ENCODE results near the gene EIF4E1B.
A peak's percentile ranks its signal among the peaks of the same experiment; 100 is the strongest.

EIF4E1B gene

DNA sequence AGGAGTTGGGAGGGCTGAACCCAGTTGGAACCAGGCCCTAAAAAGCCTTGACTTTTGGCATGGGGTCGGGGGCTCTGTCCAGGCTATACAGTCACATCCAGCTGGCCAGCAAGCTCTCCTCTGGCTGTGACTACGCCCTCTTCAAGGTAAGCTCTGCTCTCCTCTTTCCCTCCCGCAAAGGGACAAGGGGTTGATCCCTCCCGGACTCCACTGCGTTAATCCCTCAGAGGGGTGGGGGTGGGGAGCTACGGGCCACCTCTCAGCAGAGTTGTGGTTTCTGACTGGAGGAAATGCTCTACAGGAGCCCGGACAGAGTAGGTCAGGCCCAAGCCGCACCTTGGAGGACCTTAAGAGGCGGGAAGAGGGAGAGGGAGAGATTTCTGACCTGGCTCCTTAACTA is 13.8 kb downstream of the EIF4E1B start:
- H3K27ac Mint-ChIP-seq, result no peak overlapping the region
- H3K4me1 Mint-ChIP-seq (ENCODE audit: low read depth), result peaks cover 25% of the 10 kb centered on the region
- no peak overlapping the region for H3K4me3 Mint-ChIP-seq
- H3K9me3 Mint-ChIP-seq, result no peaks in the 10 kb centered on the region
- no peaks in the 10 kb centered on the region for H3K27me3 Mint-ChIP-seq
- H3K36me3 Mint-ChIP-seq (ENCODE audit: low read depth), result no peaks in the 10 kb centered on the region

DNA sequence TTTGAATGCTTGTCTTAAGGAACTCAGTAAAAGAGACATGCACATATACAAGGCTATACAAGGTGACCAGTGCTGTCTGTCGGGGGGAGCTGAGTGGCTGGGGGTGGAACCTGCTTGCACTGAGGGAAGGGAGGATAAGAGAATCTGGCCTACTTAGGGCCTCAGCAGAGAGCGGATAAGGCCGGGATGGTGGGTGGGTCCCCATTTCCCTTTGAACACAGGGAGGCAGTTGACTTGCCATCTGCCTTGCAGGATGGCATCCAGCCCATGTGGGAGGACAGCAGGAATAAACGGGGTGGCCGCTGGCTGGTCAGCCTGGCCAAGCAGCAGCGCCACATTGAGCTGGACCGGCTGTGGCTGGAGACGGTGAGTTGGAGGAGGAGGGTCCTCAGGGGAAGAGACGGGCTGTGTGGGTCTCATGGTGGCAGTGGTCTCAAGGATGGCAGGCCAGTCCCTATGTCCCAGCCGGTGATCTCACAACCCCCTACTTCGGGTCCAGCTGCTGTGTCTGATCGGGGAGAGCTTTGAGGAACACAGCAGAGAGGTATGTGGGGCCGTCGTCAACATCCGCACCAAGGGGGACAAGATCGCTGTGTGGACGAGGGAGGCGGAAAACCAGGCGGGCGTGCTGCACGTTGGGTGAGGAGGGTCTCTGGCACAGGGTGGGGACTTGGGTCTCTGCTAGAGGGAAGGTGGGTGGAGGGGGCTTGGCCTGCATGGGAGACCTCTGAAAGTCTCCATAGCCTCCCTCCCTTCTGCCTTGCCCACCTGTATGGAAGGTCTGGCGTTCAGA is 14.6 kb downstream of the EIF4E1B start:
- H3K4me3 Mint-ChIP-seq, result no peak overlapping the region
- H3K9me3 Mint-ChIP-seq, result no peaks in the 10 kb centered on the region
- no peaks in the 10 kb centered on the region for H3K27me3 Mint-ChIP-seq
- no peak overlapping the region for H3K27ac Mint-ChIP-seq
- no peaks in the 10 kb centered on the region for H3K36me3 Mint-ChIP-seq (ENCODE audit: low read depth)
- peaks cover 33% of the 10 kb centered on the region for H3K4me1 Mint-ChIP-seq (ENCODE audit: low read depth)

DNA sequence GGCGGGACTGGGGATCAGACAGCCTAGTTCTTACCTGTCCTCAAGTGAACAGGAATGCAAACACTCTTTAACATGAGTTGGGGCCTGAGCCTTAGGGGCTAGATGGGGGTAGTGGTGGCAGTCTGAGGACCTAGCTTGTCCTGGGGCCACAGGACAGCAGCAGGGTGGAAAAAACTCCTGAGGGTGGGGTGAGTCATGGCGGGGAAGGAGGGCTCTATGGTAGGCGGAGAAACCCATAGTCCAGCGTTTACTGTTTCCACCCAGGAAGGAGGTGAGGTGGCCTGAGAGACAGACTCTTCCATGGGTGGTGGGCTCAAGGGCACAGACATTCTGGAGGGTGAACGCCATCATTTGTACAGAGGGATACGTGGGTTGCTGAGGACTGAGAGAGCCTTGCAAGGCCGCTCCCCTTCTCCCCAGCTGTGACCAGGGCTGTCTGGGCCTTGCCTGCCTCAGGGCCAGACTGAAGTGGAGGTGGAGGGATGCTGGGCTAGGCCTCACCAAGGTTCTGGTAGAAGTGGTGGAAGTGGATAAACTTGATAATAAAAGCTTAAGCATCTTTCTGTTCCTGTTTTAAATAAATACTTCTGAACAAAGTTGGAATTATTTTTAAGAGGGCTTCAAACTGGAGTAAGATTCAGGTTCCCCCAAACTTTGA is 15.7 kb downstream of the EIF4E1B start:
- Mint-ChIP-seq H3K27me3 (no peaks in the 10 kb centered on the region), H3K4me1 (ENCODE audit: low read depth) (peaks cover 43% of the 10 kb centered on the region), H3K4me3 (peak overlapping the region; percentile 87), H3K27ac (peak overlapping the region; percentile 95), H3K36me3 (ENCODE audit: low read depth) (no peaks in the 10 kb centered on the region), H3K9me3 (no peaks in the 10 kb centered on the region)

DNA sequence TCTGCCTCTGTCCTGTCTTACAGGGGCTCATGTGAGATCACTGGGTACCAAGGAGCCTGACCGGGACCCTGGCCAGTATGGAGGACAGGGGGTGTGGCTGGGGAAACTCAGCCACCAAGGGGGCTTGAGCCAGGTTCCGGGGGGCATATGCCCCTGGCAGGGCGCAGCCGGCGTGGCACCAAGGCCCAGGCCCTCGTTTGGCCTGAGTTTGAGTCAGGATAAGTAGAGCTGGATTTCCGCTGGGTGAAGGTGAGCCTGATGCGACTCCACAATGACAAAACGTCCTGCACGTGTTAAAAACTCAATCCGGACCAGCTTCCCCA is 16.2 kb downstream of the EIF4E1B start:
- Mint-ChIP-seq H3K27me3 (no peaks in the 10 kb centered on the region), H3K9me3 (no peaks in the 10 kb centered on the region), H3K4me3 (peak overlapping the region; percentile 87), H3K4me1 (ENCODE audit: low read depth) (peaks cover 46% of the 10 kb centered on the region), H3K36me3 (ENCODE audit: low read depth) (no peaks in the 10 kb centered on the region), H3K27ac (peak overlapping the region; percentile 95)

DNA sequence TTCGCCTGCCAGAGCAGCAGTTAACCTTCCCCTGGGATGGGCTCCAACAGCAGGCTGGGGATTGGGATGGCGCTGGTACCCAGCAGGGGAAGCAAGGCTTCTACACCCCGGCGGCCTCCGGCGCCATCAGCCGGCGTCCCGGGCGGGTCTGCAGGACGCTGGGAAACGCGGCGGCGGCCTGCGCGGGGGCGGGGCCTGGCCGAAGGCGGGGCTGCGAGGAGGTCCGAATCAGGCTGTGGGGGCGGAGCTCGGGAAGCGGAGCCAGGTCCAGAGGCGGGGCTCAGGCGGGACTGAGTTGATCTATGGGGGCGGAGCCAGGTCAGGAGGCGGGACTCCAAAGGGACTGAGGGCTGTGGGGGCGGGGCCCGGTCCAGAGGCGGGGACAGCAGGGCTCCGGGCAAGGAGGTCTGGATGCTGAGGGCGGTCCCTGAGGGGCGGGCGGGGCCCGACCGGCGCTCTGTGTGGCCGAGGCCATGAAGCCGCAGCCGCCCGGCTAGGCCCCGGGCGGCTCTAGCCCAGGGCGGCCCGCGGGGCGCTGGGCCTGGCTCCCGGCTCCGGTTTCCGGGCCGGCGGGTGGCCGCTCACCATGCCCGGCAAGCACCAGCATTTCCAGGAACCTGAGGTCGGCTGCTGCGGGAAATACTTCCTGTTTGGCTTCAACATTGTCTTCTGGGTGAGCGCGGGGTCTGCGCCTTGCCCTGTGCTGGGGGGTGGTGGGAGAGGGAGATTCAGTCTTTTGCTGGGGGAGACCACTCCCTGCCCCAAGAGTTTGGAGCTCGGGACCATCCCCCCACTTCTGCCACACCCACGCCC is 16.8 kb downstream of the EIF4E1B start, which contains the start of gene TSPAN17:
Gene TSPAN17, plus strand, starts transcription at position 455 of the 813 bp plus-strand sequence. Its CDS starts 132 bp downstream, at position 587.
- Mint-ChIP-seq H3K4me1 (ENCODE audit: low read depth) (peaks cover 52% of the 10 kb centered on the region), H3K9me3 (no peaks in the 10 kb centered on the region), H3K36me3 (ENCODE audit: low read depth) (no peaks in the 10 kb centered on the region), H3K4me3 (peak within 1 kb of the TSS; percentile 87), H3K27ac (peak within 1 kb of the TSS; percentile 95), H3K27me3 (no peaks in the 10 kb centered on the region)

DNA sequence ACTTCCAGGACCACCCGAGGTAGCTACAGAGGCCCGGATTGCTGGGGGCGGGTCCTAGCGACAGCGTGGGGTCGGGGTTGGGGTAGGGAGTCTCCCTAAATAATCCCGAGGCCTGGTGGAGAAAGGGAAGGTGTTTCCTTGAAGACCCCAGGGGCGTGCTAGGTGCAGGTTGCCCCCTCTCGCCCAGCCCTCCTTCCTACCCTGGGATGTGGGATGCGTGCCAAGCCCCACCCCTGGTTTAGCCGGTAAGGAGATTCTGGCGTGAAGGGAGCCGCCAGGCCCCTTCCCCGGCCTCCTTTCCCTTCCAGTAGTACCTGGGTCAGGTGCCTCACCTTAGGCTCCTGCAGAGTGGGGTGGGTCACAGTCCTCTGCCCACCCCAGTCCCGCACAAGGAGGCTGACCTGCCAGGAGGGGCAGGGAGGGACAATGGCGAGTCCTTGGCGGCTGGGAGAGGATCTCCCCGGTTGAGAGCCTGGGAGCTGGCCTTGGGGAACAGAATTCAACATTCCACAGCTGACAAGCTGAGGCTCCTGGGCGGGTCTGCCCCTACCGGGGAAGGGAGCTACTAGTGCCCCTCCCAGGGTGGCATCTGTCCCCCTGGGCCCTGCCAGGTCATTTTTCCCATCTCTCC is 17.5 kb downstream of the EIF4E1B start:
- Mint-ChIP-seq H3K36me3 (ENCODE audit: low read depth) (no peaks in the 10 kb centered on the region), H3K9me3 (no peaks in the 10 kb centered on the region), H3K27ac (no peak overlapping the region), H3K4me1 (ENCODE audit: low read depth) (peaks cover 59% of the 10 kb centered on the region), H3K4me3 (peak overlapping the region; percentile 87), H3K27me3 (no peaks in the 10 kb centered on the region)

DNA sequence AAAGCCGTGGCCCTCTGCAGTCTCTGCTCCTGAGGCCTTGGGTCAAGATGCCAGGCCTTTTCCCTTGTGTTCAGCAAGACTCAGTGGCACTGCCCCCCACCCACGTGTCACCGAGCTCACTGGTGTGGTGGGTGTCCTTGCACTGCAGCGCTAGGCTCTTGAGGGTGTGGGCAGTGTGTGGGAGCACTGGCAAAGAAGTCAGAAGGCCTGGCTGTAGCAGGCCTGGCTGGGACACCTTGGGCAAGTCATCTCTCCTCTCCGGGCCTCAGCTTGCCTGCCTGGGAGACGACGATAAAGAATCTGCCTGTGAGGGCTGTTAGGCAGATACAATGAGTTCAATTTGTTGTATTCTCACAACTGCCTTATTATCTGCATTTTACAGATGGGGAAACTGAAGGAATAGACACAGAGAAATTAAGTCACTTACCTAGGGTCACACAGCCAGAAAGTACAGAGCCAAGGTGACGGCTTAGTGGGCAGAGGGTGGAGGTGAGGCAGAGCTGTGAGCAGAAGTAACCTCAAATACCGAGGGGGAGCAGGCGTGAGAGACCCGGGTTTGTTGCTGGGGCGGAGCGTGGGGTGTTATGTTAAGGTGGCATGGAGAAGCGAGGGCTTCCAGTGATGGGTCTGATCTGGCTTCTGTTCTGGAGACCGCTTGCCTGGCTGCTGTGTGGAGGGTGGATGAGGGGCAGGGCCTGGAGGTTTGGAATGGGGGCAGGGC is 18.2 kb downstream of the EIF4E1B start:
- Mint-ChIP-seq H3K4me1 (ENCODE audit: low read depth) (peaks cover 66% of the 10 kb centered on the region), H3K4me3 (peak overlapping the region; percentile 87), H3K27ac (peak overlapping the region; percentile 50), H3K9me3 (no peaks in the 10 kb centered on the region), H3K27me3 (no peaks in the 10 kb centered on the region), H3K36me3 (ENCODE audit: low read depth) (peaks cover 6% of the 10 kb centered on the region)

DNA sequence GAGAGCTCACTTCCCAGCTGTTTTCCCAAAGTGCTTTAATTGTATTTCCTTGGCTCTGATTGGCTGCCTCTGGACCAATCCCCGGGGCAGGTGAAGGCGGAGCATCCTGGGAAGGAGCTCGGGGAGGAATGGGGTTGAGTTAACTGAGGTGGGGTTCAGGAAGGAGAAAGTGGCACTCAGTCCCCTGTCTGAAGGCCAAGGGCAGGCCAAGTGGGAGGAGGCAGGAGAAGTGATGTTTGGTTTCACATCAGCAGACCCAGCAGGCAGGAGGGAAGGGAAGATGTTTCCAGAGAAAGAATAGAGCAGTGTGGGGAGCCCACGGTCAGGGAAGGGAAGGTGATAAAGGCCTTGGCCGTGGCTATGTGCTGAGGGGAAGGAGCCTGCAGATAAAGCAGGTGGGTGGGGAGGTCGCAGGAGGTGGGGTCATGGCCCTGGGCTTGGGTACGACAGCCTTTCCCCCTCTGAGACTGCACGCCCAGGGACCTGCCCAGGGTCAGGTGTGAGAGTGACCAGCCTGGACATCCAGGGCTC is 19.9 kb downstream of the EIF4E1B start:
- H3K9me3 Mint-ChIP-seq, result no peaks in the 10 kb centered on the region
- H3K27ac Mint-ChIP-seq, result no peak overlapping the region
- no peaks in the 10 kb centered on the region for H3K27me3 Mint-ChIP-seq
- peaks cover 14% of the 10 kb centered on the region for H3K36me3 Mint-ChIP-seq (ENCODE audit: low read depth)
- no peak overlapping the region for H3K4me3 Mint-ChIP-seq
- H3K4me1 Mint-ChIP-seq (ENCODE audit: low read depth), result peaks cover 80% of the 10 kb centered on the region

DNA sequence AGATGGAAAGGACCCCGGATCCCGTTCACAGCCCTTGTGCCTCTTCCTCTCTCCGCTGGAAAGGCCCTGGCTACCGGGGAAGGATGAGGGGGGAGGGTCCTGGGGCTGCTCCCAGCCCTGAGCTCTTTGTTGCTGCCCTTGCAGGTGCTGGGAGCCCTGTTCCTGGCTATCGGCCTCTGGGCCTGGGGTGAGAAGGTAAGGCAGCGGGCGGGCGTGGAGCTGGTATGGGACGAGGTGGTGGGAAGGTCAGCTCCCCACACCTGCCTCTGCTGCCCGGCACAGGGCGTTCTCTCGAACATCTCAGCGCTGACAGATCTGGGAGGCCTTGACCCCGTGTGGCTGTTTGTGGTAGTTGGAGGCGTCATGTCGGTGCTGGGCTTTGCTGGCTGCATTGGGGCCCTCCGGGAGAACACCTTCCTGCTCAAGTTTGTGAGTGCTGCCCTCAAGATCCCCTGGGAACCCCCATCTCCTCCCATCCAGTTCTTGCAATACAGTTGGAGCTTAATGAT is 21.1 kb downstream of the EIF4E1B start:
- Mint-ChIP-seq H3K27me3 (no peaks in the 10 kb centered on the region), H3K36me3 (ENCODE audit: low read depth) (peaks cover 15% of the 10 kb centered on the region), H3K4me1 (ENCODE audit: low read depth) (peaks cover 71% of the 10 kb centered on the region), H3K4me3 (no peak overlapping the region), H3K9me3 (no peaks in the 10 kb centered on the region), H3K27ac (no peak overlapping the region)

DNA sequence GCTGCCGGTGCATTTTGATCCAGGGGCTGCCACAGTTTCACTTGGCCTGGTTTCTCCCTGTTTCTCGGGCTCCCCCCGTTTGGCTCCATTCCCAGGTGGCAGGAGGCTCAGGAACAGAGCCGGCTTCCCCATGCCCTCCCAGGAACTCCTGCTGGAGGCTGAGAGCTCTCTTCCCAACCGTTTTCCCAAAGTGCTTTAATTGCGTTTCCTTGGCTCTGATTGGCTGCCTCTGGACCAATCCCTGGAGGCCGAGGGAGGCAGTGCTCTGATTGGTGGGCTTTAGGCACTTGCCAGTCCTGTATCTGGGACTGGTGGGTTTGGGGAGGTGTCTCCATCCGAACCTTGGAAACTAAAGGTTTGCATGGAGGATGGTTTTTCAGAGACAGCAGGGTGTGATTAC is 21.7 kb downstream of the EIF4E1B start:
- Mint-ChIP-seq H3K4me3 (no peak overlapping the region), H3K27ac (no peak overlapping the region), H3K36me3 (ENCODE audit: low read depth) (peaks cover 15% of the 10 kb centered on the region), H3K27me3 (no peaks in the 10 kb centered on the region), H3K9me3 (no peaks in the 10 kb centered on the region), H3K4me1 (ENCODE audit: low read depth) (peaks cover 67% of the 10 kb centered on the region)

DNA sequence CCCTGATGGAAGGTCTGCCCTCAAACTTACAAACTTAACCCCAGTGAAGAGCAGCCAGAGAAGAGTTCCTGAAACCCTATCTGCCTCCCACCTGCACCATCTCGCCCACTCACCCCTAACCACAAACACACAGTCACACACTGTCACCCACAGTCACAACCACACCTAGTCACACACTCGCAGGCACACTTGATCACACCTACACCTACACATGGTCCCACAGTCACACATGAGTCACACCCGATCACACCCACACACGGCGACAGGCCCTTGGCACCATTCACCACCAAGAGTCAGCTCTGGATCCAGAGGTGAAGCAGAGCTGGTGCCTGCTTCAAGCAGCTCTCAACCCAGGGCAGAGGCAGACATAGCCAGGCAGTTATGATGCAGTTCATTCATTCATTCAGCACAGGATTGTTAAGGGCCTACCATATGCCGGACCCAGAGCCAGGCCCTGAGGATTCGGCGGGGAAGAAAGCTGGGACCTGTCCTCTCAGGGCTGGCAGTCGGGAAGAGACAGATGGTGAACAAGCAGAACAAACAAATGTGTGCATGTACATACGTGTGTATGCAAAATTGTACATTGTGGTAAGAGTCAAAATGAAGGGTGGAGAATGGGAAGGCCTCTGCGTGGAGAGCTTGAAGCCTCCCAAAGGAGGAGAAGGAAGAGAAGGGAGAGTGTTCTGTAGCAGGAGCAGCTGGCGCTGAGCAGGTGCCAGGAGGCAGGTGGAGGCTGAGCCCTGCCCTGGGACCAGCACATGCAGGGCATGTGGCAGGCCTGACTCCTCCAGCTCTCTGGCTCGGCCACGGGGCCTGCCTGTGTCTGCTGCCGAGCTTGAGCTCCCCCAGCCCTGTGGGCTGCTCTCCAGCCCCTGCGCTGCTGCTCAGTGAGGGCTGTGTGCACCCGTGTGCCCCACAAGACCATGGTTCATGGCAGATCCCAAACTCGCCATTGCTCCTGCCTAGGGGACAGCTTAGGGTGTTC is 23.2 kb downstream of the EIF4E1B start:
- Mint-ChIP-seq H3K9me3 (no peaks in the 10 kb centered on the region), H3K27ac (peak overlapping the region; percentile 79), H3K27me3 (no peaks in the 10 kb centered on the region), H3K4me3 (peak overlapping the region; percentile 46), H3K36me3 (ENCODE audit: low read depth) (peaks cover 15% of the 10 kb centered on the region), H3K4me1 (ENCODE audit: low read depth) (peaks cover 70% of the 10 kb centered on the region)

DNA sequence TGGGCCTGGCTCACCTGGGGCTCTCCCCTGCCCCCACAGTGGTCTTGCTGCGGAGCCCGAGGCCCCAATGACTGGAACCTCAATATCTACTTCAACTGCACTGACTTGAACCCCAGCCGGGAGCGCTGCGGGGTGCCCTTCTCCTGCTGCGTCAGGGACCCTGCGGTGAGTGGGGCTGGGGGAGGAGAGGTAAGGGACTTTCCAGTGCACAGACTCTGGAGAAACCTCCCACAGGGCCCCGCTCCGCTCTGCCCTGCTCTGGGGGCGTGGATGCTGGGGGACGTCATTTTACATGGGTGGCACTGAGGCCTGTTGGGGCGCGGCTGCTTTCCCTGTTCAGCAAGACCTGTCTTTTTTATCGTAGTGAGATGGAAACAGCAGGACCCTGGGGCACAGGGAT is 24.4 kb downstream of the EIF4E1B start:
- peaks cover 65% of the 10 kb centered on the region for H3K4me1 Mint-ChIP-seq (ENCODE audit: low read depth)
- H3K9me3 Mint-ChIP-seq, result no peaks in the 10 kb centered on the region
- no peak overlapping the region for H3K4me3 Mint-ChIP-seq
- H3K36me3 Mint-ChIP-seq (ENCODE audit: low read depth), result peaks cover 15% of the 10 kb centered on the region
- H3K27ac Mint-ChIP-seq, result no peak overlapping the region
- H3K27me3 Mint-ChIP-seq, result no peaks in the 10 kb centered on the region

DNA sequence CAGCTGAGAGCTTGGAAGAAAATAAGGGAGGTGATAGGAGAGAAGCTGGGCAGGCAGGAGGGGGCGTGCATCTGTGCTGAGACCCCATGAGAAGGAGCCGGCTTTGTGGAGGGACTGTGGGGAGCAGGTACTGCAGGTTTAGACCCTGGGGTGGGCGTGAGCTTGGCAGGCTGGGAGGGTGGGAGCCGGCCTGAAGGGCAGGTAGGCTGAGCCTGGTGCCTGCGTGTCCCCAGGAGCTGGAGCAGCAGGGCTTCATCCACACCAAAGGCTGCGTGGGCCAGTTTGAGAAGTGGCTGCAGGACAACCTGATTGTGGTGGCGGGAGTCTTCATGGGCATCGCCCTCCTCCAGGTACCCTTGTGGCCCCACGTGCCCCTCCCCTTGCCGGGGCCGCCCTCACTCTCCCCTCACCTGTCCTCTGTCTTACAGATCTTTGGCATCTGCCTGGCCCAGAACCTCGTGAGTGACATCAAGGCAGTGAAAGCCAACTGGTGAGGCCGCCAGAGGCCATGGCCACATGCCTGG is 26.1 kb downstream of the EIF4E1B start:
- no peaks in the 10 kb centered on the region for H3K9me3 Mint-ChIP-seq
- no peaks in the 10 kb centered on the region for H3K27me3 Mint-ChIP-seq
- peaks cover 15% of the 10 kb centered on the region for H3K36me3 Mint-ChIP-seq (ENCODE audit: low read depth)
- H3K4me3 Mint-ChIP-seq, result no peak overlapping the region
- no peak overlapping the region for H3K27ac Mint-ChIP-seq
- peaks cover 59% of the 10 kb centered on the region for H3K4me1 Mint-ChIP-seq (ENCODE audit: low read depth)
